Stimulated activated CD4-positive, alpha-beta T cell treated with anti-CD3 and anti-CD28 coated beads, Interleukin-12 subunit alpha, Interleukin-12 subunit beta, amount 100 ng/mL, for 24 hours (primary cell): ENCODE data around the gene MDN1.

Source experiments
- DNase-seq, 2 experiments: peaks; one replicate each; pipeline ENCODE4 v3.0.0-alpha.2; 2020; ENCODE audit warnings: low read depth in 2 of 2

MDN1 gene

GRCh38 chr6:89690944-89691324, 128.7 kb downstream of the MDN1 start:
- no peak for DNase-seq

DNA sequence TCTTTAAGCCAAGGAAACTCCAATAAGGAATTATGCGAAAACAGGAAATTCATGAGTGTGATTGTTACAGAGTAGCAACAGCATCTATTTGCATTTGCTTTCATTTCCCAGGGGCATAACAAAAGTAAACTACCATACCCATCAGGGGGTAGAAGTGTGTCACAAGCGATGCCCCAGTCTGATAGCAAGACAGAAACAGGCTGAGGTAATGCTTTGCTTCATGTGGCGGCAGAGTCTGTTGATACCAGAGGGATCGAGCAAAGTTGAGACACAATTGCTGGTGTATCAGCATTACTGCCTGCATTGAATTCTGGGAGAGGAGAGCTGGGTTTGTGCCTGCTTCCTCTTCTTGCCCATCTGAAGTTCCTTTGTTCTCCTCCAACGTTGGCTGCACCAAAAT, 129.9 kb downstream of the MDN1 start:
- no peak for DNase-seq

GRCh38 chr6:89688328-89688727, 131.3 kb downstream of the MDN1 start:
- no peak for DNase-seq

DNA sequence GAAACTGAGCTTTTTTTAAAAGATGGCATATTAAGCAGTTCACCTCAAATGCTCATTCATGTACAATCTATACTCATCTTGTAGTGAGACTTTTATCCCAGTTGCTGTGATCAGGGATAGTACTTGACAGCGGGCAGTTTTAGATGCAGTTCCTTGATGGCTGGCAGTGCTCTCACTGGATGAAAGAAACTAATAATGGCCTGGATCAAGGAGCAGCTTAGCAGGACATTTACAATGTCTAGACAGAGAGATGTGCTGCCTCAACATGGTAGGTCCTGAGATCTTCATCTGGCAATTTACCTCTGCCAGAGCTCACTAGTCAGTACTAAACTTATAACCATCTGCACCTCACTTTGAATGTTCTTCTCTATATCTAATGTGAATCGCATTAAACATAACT, 134.3 kb downstream of the MDN1 start:
- DNase-seq: no peak

DNA sequence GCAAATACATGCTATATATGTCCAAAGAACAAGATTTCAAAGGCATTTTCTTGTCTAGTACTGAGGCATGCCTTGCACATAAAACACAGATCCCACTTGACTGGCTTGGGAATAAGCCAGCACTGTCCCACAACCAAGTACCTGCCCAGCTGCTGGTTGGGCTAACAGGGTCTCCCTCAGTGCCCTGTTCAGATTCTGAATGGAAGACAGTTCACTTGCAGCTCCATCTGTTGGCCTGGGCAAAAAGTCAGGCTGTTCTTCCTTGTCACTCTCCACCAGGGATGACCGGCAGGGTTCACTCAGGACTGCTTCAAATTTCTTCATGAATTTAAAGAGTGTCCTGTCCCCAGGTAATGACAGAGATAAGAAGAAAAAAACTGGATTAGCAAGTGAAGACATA, 136.6 kb downstream of the MDN1 start:
- no peak for DNase-seq

DNA sequence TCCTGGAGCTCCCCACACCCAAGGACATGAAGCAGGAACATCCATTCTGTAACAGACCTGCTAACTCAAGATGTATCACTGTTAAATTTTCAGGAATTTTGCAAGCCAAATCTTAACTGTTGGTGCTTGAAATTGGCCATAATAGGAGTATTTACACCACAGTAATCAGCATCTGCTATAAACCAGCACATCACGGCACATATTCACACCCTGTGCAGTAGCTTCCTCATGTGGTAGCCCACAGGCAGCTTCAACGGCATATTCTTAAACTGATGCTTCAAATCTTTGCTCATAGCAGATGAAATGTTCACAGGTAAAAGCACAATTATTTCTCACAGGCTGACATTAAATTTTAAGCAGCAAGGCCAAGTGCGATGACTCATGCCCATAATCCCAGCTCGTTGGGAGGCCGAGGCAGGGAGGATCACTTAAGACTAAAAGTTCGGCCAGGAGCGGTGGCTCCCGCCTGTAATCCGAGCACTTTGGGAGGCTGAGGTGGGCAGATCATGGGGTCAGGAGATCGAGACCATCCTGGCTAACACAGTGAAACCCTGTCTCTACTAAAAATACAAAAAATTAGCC, 137.5 kb downstream of the MDN1 start:
- DNase-seq: no peak

DNA sequence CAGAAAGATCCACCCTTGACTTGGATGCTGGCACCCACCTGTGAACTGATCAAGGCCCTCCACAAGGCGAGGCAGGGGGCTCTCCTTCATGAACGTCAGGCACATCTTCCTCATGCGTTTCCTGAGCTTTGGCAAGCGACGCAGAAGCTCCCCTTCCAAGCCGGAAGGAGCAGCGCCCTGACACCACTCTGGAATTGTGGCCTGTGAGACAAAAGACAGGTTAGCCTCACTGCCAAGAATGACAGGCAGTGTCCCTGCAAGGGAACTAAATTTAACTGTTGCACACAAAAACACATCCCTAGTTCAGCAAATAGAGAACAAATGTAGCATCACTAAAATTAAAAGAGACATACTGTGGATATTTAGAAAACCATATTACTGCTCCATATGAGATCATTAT, 139.0 kb downstream of the MDN1 start:
- no peak for DNase-seq

GRCh38 chr6:89680150-89680549, 139.4 kb downstream of the MDN1 start:
- DNase-seq: no peak

DNA sequence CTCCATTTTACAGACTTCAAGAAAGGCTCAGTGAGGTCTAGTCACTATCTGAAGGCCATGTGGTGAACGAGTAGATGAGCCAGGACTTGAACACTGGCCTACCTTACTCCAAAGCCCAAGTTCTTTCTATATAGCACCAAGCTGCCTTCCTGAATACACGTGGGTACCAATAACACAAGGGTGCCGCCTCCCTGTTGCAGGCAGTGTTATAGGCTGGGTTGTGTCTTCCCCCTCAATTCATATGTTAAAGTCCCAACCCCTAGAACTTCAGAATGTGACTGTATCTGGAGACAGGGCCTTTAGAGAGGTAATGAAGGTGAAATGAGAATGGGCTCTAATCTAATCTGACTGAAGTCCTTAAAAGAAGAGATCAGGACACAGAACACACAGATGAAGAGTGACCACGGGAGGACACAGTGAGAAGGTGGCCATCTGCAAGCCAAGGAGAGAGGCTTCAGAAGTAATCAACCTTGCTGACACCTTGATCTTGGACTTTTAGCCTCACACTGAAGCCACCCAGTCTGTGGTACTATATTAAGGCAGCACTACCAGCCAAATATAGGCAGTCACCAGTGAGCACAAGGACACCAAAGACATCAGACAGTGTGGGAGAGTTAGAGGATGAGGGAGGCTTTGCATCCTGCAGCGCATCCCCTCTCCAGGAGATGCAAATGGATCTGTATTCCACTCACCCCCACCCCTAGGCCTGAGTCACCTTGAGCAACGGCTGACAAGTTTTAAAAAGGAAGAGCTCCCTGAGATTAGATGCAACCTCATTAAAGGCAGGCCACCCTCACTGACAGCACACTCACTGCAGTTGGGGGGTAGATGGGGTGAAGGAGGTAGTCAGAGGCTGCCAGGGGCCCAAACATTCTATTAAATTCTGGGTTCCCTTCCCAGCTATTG, 140.1 kb downstream of the MDN1 start:
- no peak for DNase-seq

DNA sequence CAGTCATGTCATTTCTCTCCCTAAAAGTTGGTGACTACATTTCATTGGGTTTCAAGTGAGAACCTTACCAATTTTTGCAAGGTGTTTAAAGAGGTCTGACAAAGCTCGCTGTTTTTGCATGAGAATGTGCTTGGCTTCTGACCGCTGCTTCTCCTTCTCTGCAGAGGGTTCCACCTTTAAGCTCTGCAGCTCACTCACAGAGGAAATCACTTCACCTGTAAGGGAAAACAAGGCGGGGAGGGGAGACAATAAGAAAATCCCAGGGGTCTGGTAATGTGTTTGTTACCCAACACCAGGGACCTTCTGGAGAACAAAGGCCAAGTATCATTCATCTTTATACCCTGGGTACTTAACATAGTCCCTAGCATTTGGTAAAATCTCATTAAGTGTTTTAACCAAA, 141.1 kb downstream of the MDN1 start:
- DNase-seq: no peak

- DNase-seq: no peak
These were observed 143.4 kb downstream of the MDN1 start for GRCh38 chr6:89675949-89676748.

DNA sequence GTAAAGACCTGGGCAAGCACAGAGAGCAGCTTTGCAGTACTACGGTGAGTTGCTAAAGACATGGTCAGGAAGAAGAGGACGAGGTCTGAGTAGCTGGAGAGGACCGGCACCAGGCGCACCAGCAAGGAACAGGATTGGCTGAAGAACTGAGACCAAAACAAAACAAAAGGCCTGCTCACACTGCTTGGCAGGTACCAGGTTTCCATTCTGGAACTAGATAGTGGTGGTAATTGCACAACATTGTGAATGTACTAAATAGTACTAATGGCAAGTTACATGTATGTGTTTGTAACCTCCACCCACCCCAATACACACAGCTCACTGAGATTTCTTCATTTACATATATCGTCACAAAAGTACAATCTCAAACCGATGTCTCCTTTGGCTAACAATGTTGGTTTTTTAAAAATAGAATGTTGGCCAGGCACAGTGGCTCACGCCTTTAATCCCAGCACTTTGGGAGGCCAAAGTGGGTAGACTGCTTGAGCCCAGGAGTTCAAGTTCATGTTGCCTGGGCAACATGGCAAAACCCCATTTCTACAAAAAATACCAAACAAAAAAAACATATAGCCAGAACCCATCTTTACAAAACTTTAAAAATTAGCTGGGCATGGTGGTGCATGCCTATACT, 148.5 kb downstream of the MDN1 start:
- no peak for DNase-seq

GRCh38 chr6:89669002-89669401, 150.6 kb downstream of the MDN1 start:
- no peak for DNase-seq

- DNase-seq: no peak
These were observed 151.6 kb downstream of the MDN1 start for GRCh38 chr6:89667872-89668556.

DNA sequence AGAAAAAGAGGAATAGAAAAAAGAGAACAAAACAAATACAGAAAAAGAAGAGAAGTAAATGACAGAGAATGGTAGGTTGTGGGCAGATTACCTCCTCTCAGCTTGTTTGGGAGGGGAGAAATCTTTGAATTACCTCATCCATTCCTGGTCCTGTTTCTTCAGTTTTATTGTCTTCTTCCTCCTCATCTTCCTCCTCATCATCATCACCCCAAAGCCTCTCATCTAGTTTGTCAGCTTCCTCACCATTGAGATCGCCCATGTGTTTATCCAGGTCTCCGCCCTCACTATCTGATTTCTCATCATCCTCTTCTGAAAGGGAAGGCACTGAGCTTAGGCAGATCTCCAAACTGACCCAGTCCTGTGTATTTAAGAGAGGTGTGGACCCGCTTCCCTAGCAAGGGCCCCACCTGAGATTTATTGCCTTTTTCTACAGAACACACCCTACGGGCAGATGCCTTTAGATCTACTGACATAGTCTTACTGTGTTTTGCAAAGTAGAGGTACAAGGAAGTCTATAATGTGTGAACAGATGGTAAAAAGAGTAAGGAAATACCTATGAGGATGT, 156.9 kb downstream of the MDN1 start:
- DNase-seq: no peak

- no peak for DNase-seq
These were observed 158.0 kb downstream of the MDN1 start for GRCh38 chr6:89661559-89661958.

DNA sequence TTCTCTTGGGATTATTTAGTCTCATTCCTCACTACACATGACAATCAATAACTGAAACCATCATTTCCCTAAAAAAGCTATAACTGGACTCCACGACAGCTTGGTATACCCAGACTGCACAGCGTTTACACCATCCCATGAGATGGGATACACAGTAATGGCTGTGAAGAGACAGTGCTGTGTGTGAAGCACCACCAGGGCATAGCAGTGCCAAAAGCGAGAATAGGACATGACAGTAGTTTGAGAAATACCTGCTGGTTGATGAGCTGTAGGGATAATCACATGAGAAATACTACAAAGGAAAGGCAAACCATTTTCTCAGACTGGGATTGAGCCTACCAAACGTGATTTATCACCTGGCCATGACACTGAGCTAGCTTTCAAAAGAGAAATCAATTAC, 158.6 kb downstream of the MDN1 start:
- DNase-seq: no peak

- DNase-seq: no peak
These were observed 162.0 kb downstream of the MDN1 start for GRCh38 chr6:89657445-89658158.

GRCh38 chr6:89655122-89655521, 164.5 kb downstream of the MDN1 start:
- DNase-seq: no peak

DNA sequence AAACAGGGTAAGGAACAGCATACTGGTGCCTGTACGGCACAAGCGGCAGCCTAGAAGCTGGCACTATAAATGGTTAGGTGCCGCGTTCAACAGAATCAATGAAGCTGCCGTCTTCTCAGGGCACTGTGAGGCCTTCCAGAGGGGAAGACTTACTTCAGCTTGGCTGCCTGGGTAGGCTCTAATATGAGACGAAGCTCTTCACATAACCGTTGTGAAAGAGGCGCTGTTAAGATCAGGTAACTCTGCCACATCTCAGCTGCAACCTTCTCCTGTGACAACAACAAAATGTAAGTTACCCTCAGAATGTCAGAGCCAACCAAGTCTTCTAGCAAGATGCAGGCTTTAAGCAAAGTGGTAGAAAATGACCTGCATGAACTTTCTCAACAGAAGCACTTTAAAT, 169.0 kb downstream of the MDN1 start:
- no peak for DNase-seq

DNA sequence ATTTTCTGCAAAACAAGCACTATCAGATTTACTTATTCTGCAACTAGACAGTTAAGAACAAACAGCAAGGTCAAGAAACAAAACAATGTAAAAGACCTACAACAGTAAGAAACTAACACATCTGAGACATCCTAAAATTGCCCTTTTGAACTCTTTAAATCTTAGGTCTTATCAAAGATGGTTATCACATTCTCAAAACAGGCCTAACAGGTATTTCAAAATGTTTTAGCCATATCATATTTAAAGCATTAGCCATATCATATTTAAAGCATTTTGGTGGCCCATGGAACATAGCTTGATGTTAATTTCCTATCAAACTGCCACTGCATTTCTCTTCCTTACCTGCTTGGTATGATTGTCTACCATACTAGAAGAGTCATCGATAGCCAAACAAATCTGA, 169.9 kb downstream of the MDN1 start:
- DNase-seq: no peak
